Measurements from ENCODE around the gene CLCNKA.
"Not testable (repeated sequence)": the region's sequence is repeated elsewhere in the genome, so short reads cannot be mapped to it uniquely, and the experiment has no call there.

DNA sequence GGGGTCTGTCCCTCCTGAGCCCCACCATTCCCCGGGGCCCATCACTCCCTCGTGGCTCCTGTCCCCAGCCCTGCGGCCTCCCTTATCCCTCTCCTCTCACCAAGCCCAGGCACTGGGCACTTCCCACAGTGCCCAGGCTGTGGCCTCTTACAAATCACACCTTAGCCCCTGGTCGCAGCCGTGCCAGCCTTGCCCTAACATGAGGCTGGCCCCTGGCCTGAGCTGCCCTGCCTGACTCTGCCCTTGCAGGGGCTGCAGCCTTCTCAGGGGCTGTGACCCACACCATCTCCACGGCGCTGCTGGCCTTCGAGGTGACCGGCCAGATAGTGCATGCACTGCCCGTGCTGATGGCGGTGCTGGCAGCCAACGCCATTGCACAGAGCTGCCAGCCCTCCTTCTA is 30.1 kb downstream of the CLCNKA start:
- TF ChIP-seq, protein P1, sequence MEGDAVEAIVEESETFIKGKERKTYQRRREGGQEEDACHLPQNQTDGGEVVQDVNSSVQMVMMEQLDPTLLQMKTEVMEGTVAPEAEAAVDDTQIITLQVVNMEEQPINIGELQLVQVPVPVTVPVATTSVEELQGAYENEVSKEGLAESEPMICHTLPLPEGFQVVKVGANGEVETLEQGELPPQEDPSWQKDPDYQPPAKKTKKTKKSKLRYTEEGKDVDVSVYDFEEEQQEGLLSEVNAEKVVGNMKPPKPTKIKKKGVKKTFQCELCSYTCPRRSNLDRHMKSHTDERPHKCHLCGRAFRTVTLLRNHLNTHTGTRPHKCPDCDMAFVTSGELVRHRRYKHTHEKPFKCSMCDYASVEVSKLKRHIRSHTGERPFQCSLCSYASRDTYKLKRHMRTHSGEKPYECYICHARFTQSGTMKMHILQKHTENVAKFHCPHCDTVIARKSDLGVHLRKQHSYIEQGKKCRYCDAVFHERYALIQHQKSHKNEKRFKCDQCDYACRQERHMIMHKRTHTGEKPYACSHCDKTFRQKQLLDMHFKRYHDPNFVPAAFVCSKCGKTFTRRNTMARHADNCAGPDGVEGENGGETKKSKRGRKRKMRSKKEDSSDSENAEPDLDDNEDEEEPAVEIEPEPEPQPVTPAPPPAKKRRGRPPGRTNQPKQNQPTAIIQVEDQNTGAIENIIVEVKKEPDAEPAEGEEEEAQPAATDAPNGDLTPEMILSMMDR (IDR thresholded peaks at IDR 0.05; ENCODE audit: poor library complexity): not testable (repeated sequence)
- not testable (repeated sequence) for TF ChIP-seq EZH2 (IDR thresholded peaks at IDR 0.05; ENCODE audit: borderline replicate concordance); EZH2phosphoT487 (IDR thresholded peaks at IDR 0.05; ENCODE audit: low read depth, severe bottlenecking, unreplicated experiment)
